ENCODE measurements around the gene THSD8.
"Not testable (repeated sequence)": the region's sequence is repeated elsewhere in the genome, so short reads cannot be mapped to it uniquely, and the experiment has no call there.

THSD8 gene

GRCh38 chr19:12793290-12794195, 8.3 kb upstream of the THSD8 start:
- peak; percentile 91 for DNase-seq

GRCh38 chr19:12794196-12794941, 7.5 kb upstream of the THSD8 start:
- no peak for DNase-seq

DNA sequence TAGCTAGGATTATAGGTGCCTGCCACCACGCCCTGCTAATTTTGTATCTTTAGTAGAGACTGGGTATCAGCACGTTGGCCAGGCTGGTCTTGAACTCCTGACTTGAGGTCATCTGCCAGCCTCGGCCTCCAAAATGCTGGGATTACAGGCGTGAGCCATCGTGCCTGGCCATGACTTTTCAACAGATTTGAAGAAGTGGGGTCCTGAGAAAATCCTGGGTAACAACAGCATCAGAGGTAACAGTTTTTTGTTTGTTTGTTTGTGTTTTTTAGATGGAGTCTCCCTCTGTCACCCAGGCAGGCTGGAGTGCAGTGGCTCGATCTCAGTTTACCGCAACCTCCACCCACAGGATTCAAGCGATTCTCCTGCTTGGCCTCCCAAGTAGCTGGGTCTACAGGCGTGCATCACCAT, 6.9 kb upstream of the THSD8 start:
- no peak for DNase-seq

GRCh38 chr19:12796146-12797071, 5.5 kb upstream of the THSD8 start:
- DNase-seq: peak; percentile 80

- DNase-seq: no peak
These were observed 4.7 kb upstream of the THSD8 start for GRCh38 chr19:12797141-12797587.

DNA sequence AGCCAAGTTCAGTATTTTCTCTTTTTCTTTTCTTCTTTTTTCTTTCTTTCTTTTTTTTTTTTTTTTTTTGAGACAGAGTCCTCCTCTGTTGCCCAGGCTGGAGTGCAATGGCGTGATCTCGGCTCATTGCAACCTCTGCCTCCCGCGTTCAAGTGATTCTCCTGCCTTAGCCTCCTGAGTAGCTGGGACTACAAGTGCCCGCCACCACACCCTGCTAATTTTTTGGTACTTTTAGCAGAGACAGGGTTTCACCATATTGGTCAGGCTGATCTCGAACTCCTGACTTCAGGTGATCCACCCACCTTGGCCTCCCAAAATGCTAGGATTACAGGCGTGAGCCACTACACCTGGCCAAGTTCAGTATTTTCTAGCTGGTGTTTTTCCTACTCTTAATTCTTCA, 4.3 kb upstream of the THSD8 start:
- DNase-seq: not testable (repeated sequence)

- no peak for DNase-seq
These were observed 2.0 kb upstream of the THSD8 start for GRCh38 chr19:12799742-12800465.

- DNase-seq: no peak
These were observed 1.5 kb upstream of the THSD8 start for GRCh38 chr19:12800466-12800770.

DNA sequence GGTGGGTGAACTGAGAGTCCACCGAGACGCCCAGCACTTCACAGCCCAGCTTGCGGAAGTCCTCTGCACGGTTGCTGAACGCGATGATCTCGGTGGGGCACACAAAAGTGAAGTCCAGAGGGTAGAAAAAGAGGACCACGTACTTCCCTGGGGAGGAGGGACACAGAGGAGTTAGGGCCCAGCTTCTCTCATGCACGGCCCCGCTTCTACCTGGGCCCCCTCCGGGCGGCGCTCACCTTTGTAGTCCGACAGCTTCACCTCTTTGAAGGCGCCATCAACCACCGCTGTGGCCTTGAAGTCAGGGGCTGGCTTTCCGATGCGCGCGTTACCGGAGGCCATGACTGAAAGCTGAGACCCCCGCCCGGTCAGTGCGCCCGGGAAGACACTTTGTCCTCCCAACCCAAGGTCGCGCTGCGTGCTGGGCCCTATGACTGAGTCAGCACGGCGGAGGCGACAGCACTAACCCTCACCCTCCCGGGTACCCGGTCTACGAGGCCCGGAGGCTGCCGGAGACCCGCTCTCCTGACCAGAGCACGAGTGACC, 875 bp upstream of the THSD8 start:
- DNase-seq: peak; percentile 31

DNA sequence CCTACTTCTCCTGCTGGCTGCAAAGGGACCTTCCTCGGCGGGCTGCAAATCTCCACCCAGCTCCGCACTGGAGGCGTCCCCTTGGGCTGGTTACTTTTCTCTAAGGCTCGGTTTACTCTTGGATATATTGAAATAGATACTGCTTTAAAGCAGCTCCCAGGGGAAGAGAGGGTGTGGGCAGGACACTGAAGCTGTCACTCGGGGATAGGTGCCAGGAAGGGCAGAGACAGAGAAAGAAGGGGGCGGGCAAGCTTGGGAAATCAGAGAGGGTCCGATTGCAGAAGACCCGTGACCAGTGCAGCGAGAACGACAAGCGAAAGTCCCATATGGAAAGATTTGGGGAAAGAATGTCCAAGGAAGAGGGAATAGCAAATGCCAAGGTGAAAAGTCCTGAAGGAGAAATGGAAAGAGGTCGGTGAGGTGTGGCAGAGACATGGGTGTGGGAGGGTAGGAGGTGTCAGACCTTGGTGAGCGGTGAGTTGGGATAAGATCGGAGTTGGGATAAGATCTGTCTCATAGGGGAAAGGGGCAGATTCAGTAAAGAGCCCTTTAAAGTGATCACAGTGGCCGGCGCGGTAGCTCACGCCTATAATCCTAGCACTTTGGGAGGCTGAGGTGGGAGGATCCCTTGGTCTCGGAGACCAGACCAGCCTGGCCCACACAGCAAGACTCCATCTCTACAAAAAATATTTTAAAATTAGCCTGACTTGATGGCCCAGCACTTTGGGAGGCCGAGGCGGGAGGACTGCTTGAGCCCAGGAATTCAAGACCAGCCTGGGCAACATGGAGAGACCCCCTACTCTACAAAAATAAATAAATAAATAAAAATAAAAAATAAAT, 618 bp downstream of the THSD8 start:
- no peak for DNase-seq

GRCh38 chr19:12804051-12804450, 2.2 kb downstream of the THSD8 start:
- DNase-seq: no peak

DNA sequence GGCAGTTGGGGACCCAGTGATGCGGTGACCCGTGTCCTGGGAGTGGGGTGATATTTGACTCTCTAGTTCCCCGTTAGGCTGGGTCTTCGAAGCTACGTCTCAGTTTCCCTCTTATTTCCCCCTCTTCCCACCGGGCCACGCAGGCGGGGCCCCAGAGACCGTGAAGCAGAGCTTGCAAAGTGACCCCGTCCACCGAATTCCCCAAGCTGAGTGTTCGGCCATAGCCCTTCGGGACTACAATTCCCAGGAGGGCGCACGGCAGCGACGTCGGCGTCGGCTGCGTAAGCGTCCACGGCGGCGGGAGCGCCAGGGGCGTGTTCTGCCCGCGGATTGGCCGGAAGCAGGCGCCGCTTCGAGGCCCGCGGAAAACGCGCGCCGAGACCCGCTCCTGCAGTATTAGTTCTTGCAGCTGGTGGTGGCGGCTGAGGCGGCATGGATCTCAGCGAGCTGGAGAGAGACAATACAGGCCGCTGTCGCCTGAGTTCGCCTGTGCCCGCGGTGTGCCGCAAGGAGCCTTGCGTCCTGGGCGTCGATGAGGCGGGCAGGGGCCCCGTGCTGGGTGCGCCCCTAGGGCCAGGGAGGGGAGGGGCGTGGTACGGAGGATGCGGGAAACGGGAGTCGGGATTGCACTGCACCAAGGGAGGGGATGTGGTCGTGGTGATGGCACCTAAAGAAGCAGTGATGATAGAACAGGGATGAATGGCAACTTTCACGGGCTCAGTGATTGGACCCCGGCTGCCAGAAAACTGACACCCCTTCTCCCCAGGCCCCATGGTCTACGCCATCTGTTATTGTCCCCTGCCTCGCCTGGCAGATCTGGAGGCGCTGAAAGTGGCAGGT, 4.6 kb downstream of the THSD8 start, which contains the start of gene RNASEH2A:
Gene RNASEH2A, plus strand, starts transcription at position 343 of the 840 bp plus-strand sequence. Its CDS starts 90 bp downstream, at position 433.
- DNase-seq: peak; percentile 89

GRCh38 chr19:12815088-12815487, 13.2 kb downstream of the THSD8 start:
- no peak for DNase-seq

DNA sequence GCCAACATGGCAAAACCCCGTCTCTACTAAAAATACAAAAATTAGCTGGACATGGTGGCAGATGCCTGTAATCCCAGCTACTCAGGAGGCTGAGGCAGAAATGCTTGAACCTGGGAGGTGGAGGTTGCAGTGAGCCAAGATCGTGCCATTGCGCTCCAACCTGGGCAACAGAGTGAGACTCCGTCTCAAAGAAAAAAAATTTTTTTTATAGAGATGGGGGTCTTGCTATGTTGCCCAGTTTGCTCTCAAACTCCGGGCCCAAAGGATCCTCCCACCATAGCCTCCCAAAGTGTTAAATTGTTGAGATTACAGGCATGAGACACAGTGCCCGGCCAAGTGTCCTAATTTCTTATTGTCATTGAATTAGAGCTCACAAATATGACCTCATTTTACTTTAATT, 15.3 kb downstream of the THSD8 start:
- not testable (repeated sequence) for DNase-seq

DNA sequence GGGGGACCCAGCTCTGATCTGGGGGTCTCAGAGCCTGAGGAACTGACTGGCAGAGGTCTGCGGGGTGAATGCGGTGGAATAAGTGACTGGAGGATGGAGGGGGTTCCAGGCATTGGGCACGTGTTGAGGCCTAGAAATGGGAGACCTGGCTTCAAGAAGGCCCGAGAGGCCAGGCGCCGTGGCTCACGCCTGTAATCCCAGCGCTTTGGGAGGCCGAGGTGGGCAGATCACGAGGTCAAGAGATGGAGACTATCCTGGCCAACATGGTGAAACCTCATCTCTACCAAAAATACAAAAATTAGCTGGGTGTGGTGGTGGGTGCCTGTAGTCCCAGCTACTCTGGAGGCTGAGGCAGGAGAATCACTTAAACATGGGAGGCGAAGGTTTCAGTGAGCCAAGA, 15.9 kb downstream of the THSD8 start:
- not testable (repeated sequence) for DNase-seq

GRCh38 chr19:12821761-12822160, 19.9 kb downstream of the THSD8 start:
- no peak for DNase-seq

GRCh38 chr19:12825254-12826131, 23.6 kb downstream of the THSD8 start:
- no peak for DNase-seq

- DNase-seq: no peak
These were observed 26.6 kb downstream of the THSD8 start for GRCh38 chr19:12828494-12828893.

- no peak for DNase-seq
These were observed 31.5 kb downstream of the THSD8 start for GRCh38 chr19:12833418-12833737.

Data from stimulated activated CD4-positive, alpha-beta T cell treated with anti-CD3 and anti-CD28 coated beads, Interleukin-4, amount 100 ng/mL, for 24 hours (primary cell).